K562 (cell line): ENCODE data around the gene SETD1B. TPM values are rescaled to one million over a fixed set of nuclear protein-coding genes. Genes with fewer than 3 reads are reported as not detected.

Source experiments
- ARNT ChIP-seq, 2 experiments: fragments of 450-650 bp; IDR thresholded peaks; 2 replicates each; pipeline ENCODE4 v1.6.1; 2016; ENCODE audit warnings: mild to moderate bottlenecking in 1 of 2
- CEBPB ChIP-seq: fragments of 450-650 bp; IDR thresholded peaks from 2 replicates; pipeline ENCODE4 v1.6.1; 2016; ENCODE audit warnings: missing genetic modification characterization, missing compliant biosample characterization
- CEBPZ ChIP-seq: fragments of 150-350 bp; IDR thresholded peaks from 2 replicates; pipeline ENCODE4 v1.6.1; 2014; ENCODE audit warnings: low read depth, mild to moderate bottlenecking, low read length, borderline replicate concordance
- DACH1 ChIP-seq: fragments of 450-650 bp; IDR thresholded peaks from 2 replicates; pipeline ENCODE4 v1.6.1; 2018; ENCODE audit not compliant: partially characterized antibody
- HNRNPH1 ChIP-seq: fragments of 200-400 bp; formaldehyde crosslinking; optimal IDR thresholded peaks from 2 replicates; pipeline ENCODE3; 2017; ENCODE audit warnings: low read depth, mild to moderate bottlenecking, low read length, moderate library complexity
- NEUROD1 ChIP-seq: fragments of 150-350 bp; IDR thresholded peaks from 2 replicates; pipeline ENCODE4 v1.6.1; 2014; ENCODE audit warnings: borderline replicate concordance, low read length, low read depth; ENCODE audit not compliant: partially characterized antibody
- PHTF2 ChIP-seq: fragments of 250-450 bp; sonication (Bioruptor Pico); IDR thresholded peaks from 2 replicates; pipeline ENCODE4 v1.5.0; 2021; ENCODE audit warnings: mild to moderate bottlenecking
- PRDM10 ChIP-seq: fragments of 450-650 bp; IDR thresholded peaks from 2 replicates; pipeline ENCODE4 v1.6.1; 2018; ENCODE audit not compliant: partially characterized antibody
- RBM15 ChIP-seq: fragments of 200-400 bp; formaldehyde crosslinking; IDR thresholded peaks from 2 replicates; pipeline ENCODE4 v1.6.1; 2018; ENCODE audit warnings: mild to moderate bottlenecking, low read length, moderate library complexity; ENCODE audit not compliant: insufficient read depth
- RBM25 ChIP-seq: fragments of 200-400 bp; formaldehyde crosslinking; IDR thresholded peaks from 2 replicates; pipeline ENCODE4 v1.6.1; 2018; ENCODE audit warnings: low read length, low read depth, moderate library complexity; ENCODE audit not compliant: severe bottlenecking
- RFX1 ChIP-seq: fragments of 450-650 bp; IDR thresholded peaks from 2 replicates; pipeline ENCODE4 v1.6.1; 2016; ENCODE audit warnings: mild to moderate bottlenecking, moderate library complexity
- SMARCA4 ChIP-seq: fragments of 450-650 bp; IDR thresholded peaks from 2 replicates; pipeline ENCODE4 v1.6.1; 2016
- SOX6 ChIP-seq: fragments of 450-650 bp; IDR thresholded peaks from 2 replicates; pipeline ENCODE4 v1.6.1; 2014; ENCODE audit warnings: mild to moderate bottlenecking
- TEAD2 ChIP-seq: fragments of 450-650 bp; IDR thresholded peaks from 2 replicates; pipeline ENCODE4 v1.6.1; 2016; ENCODE audit warnings: missing genetic modification characterization, control low read depth, missing compliant biosample characterization
- ZKSCAN8 ChIP-seq: fragments of 200-800 bp; sonication (Bioruptor generic); IDR thresholded peaks from 2 replicates; pipeline ENCODE4 v1.6.1; 2016; ENCODE audit warnings: missing genetic modification characterization, missing compliant biosample characterization
- ZNF274 ChIP-seq: IDR thresholded peaks from 2 replicates; pipeline ENCODE4 v1.6.1; 2011; ENCODE audit warnings: low read depth, mild to moderate bottlenecking, low read length, moderate library complexity, borderline replicate concordance
- polyA plus RNA-seq, 8 experiments: library from polyadenylated mRNA; depleted of rRNA in 4 of 8; stranded (reverse) in 5 of 8; unstranded in 3 of 8; fragments of >200 nt; fragmentation: Nextera tagmentation in 2 of 8; fragmentation: Illumina TruSeq in 1 of 8; extraction: Ambion mirVana in 2 of 8; extraction: Trizol in 1 of 8; gene quantifications; 2 replicates each; pipeline versions ENCODE4 v1.2.1 to v1.2.3, GENCODE V29; 2011 to 2014; ENCODE audit warnings: inconsistent platforms in 1 of 8, missing spikeins in 1 of 8
- total RNA-seq, 7 experiments: library from RNA; depleted of rRNA in 6 of 7; stranded (reverse); fragments of >200 nt in 6 of 7; fragmentation: Illumina TruSeq in 2 of 7; extraction: Trizol in 2 of 7; gene quantifications; 2 replicates each; pipeline versions ENCODE4 v1.2.1 to v1.2.3, GENCODE V29; 2011 to 2021; ENCODE audit warnings: low replicate concordance in 1 of 7
- TF ChIP-seq, protein P1 (sequence below): IDR thresholded peaks from 2 replicates; pipeline ENCODE4 v1.6.1; 2011; ENCODE audit warnings: borderline replicate concordance, low read depth, mild to moderate bottlenecking, moderate library complexity, low read length; ENCODE audit not compliant: insufficient read depth, poor library complexity, severe bottlenecking

The SETD1B gene
- total and polyA plus RNA-seq, 9 of the 15 experiments (the other 6 are each of a cell fraction or from before 2014, with no cell fraction given), result 0.48 to 26.6 (median 2.3) TPM

DNA sequence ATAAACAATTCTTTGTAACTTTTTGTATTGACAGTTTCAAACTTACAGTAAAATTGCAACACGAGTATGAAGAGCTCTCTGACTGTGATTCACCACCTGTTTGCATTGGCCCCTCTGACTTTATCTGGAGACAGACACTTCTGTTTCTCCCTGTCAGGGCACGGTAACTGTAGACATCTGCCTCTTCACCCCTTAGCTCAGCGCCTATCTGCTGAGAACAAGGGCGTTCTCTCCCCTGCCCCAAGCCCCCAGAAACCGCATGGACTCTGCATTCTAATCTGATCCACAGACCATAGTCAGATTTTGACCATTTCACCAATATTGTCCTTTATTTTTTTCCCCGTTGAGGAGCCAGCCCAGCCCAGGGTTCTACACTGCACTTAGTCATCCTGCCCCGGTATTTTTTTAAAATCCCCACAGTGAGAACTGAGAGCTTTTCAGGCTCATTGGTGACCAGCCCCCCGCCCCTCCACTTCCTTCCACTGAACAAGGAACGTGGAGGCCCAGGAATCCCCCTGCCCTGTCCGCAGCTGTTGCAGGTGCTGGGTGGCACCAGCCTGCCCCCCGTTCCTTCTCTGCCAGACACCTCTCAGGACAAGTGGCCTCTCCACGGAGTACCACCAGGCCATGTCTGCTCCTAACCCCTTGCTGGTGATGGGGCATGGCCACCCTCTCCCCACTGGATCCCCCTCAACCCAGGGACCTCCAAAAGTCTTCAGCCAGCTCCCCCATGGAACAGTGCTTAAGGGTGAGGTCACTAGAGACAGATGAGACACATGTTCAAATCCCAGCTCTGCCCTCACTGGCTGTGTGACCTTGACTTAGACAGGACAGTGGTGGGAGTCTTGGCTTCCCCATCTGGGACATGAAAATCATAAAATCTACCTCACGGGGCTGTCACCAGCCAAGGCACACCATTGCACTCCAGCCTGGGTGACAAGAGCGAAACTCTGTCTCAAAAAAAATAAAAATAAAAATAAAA is 21.5 kb upstream of the SETD1B start (continued):
- TF ChIP-seq CEBPB (tag) (peak; percentile 71), DACH1 (no peak), PRDM10 (no peak), PHTF2 (CRISPR knock-in tag) (no peak), TEAD2 (tag) (no peak), ZNF274 (no peak), SMARCA4 (peak; percentile 60; the same call in 1 of the 2 replicates), ZKSCAN8 (CRISPR knock-in tag) (no peak), CEBPZ (no peak), HNRNPH1 (no peak), RBM15 (no peak), SOX6 (peak; percentile 45; the same call in 1 of the 2 replicates), RBM25 (no peak), ARNT (IDR thresholded peaks at IDR 0.05) (0 out of 4 replicates have a peak, but pooled peaks of 1 of the 2 experiments have one; percentile 39), NEUROD1 (no peak), RFX1 (no peak)
- TF ChIP-seq, protein P1, sequence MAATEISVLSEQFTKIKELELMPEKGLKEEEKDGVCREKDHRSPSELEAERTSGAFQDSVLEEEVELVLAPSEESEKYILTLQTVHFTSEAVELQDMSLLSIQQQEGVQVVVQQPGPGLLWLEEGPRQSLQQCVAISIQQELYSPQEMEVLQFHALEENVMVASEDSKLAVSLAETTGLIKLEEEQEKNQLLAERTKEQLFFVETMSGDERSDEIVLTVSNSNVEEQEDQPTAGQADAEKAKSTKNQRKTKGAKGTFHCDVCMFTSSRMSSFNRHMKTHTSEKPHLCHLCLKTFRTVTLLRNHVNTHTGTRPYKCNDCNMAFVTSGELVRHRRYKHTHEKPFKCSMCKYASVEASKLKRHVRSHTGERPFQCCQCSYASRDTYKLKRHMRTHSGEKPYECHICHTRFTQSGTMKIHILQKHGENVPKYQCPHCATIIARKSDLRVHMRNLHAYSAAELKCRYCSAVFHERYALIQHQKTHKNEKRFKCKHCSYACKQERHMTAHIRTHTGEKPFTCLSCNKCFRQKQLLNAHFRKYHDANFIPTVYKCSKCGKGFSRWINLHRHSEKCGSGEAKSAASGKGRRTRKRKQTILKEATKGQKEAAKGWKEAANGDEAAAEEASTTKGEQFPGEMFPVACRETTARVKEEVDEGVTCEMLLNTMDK, result no peak
